Endodermal cell (in vitro differentiated cells): ENCODE data around the gene ZNF780B. TPM values are rescaled to one million over a fixed set of nuclear protein-coding genes. Genes with fewer than 3 reads are reported as not detected.

ENCODE experiments used
- DNase-seq: peaks from one replicate; pipeline ENCODE4 v3.0.0-alpha.2; 2017
- H3K27ac ChIP-seq: 2 replicates; pipeline ENCODE4 v1.5.1; 2013; ENCODE audit warnings: mild to moderate bottlenecking, low read depth, low read length, moderate library complexity
- H3K27me3 ChIP-seq: 2 replicates; pipeline ENCODE4 v1.6.1; 2013; ENCODE audit warnings: mild to moderate bottlenecking, low read length, moderate library complexity; ENCODE audit not compliant: insufficient read depth, control insufficient read depth, poor library complexity, severe bottlenecking
- H3K36me3 ChIP-seq: 2 replicates; pipeline ENCODE4 v1.7.0; 2013; ENCODE audit warnings: mild to moderate bottlenecking, low read length, moderate library complexity; ENCODE audit not compliant: control insufficient read depth, insufficient read depth
- H3K4me1 ChIP-seq: one replicate; pipeline ENCODE4 v1.7.0; 2013; ENCODE audit warnings: low read length; ENCODE audit not compliant: control insufficient read depth, insufficient read depth
- H3K4me3 ChIP-seq: 2 replicates; pipeline ENCODE4 v1.5.1; 2013; ENCODE audit warnings: mild to moderate bottlenecking, low read length, moderate library complexity
- H3K9ac ChIP-seq: 2 replicates; pipeline ENCODE4 v1.6.1; 2013; ENCODE audit warnings: mild to moderate bottlenecking, low read length, moderate library complexity; ENCODE audit not compliant: poor library complexity, severe bottlenecking; ENCODE audit errors: extremely low read depth
- H3K9me3 ChIP-seq: 2 replicates; pipeline ENCODE4 v1.6.1; 2013; ENCODE audit warnings: mild to moderate bottlenecking, low read length, moderate library complexity; ENCODE audit not compliant: control insufficient read depth
- H3K27ac Mint-ChIP-seq: 2 replicates; pipeline ENCODE4 v1.8.0; 2020; ENCODE audit warnings: mixed read lengths
- H3K27me3 Mint-ChIP-seq: 2 replicates; pipeline ENCODE4 v1.8.0; 2021; ENCODE audit warnings: mild to moderate bottlenecking, mixed read lengths; ENCODE audit not compliant: insufficient read depth
- H3K36me3 Mint-ChIP-seq: 2 replicates; pipeline ENCODE4 v1.8.0; 2020; ENCODE audit warnings: low read depth, mixed read lengths
- H3K4me1 Mint-ChIP-seq: 2 replicates; pipeline ENCODE4 v1.8.0; 2020; ENCODE audit warnings: mixed read lengths
- H3K4me3 Mint-ChIP-seq: 2 replicates; pipeline ENCODE4 v1.8.0; 2020; ENCODE audit warnings: mild to moderate bottlenecking, moderate library complexity, mixed read lengths
- H3K9me3 Mint-ChIP-seq: 2 replicates; pipeline ENCODE4 v1.8.0; 2020; ENCODE audit warnings: mild to moderate bottlenecking, mixed read lengths
- CTCF ChIP-seq: fragments of 200-600 bp; sonication (generic); conservative IDR thresholded peaks from 2 replicates; pipeline ENCODE4 v1.5.0; 2021; ENCODE audit warnings: antibody characterized with exemption, mild to moderate bottlenecking
- WGBS, 2 experiments: methylation state at CpG; one replicate each; pipeline versions ENCODE4 v1.1.5 to v1.1.7; 2013; ENCODE audit warnings: missing lambda C conversion rate in 2 of 2, mixed read lengths in 1 of 2; ENCODE audit not compliant: insufficient coverage in 1 of 2, insufficient read length in 1 of 2; 5-methylcytosine and 5-hydroxymethylcytosine counted together
- total RNA-seq, 2 donors: library from RNA; stranded (reverse); fragmentation: NEBNext Ultra II Directional in 1 of 2; extraction: Animal tissue kit (Norgen Biotek cat#: 25700) in 1 of 2; gene quantifications; 2 replicates in 1 of 2; 3 replicates in 1 of 2; pipeline ENCODE4 v1.2.1, GENCODE V29; 2021

The ZNF780B gene
- total RNA-seq, 2 donors from 2014 or later, result 24.7 to 30.5 TPM

DNA sequence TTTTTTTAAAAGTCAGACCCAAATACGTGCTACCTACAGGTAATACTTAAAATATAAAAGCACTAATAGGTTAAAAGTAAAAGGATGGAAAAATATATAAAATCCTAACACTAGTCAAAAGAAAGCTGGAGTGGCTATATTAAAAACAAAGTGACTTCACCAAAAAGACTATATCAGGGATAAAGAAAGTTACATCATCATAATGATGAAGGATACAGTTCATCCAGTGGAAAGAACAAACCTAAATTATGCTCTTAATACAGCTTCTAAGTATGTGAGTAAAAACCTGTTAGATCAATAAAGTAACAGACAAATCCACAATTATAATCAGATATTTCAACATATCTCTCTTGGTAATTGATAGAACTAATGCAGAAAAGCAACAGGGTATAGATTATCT lies 1.1 kb upstream of the ZNF780B start:
- Histone ChIP-seq H3K27me3 (no peaks in the 10 kb centered on the region), H3K27ac (no peak overlapping the region), H3K4me1 (no peaks in the 10 kb centered on the region), H3K4me3 (peak overlapping the region; percentile 99), H3K36me3 (no peaks in the 10 kb centered on the region), H3K9me3 (peaks cover 56% of the 10 kb centered on the region), H3K9ac (no peak overlapping the region)
- Mint-ChIP-seq H3K4me1 (peaks cover 12% of the 10 kb centered on the region), H3K27me3 (no peaks in the 10 kb centered on the region), H3K9me3 (peaks cover 29% of the 10 kb centered on the region), H3K4me3 (peak overlapping the region; percentile 100), H3K36me3 (peaks cover 27% of the 10 kb centered on the region), H3K27ac (no peak overlapping the region)
- WGBS, 2 experiments, result no CpG with 5 or more reads among the region's 1 CpG
- no peak for DNase-seq
- no peak for TF ChIP-seq CTCF

DNA sequence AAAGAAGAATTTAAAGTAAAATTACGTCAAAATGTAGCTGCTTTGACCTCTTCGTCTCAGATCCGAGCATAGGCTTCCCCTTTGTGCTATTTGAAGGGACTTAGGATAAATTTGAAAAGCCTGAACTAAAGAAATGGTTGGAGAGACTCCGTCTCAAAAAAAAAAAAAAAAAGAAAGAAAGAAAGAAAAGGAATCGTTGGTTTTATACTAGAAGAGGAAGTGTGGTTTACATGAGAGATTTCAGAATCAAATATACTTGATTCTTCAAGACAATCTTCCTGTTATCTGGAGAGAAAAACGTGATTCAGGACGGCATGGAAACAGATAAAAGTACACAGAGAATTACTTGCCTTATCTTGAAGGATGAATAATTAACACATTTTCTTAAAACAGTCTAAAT lies 474 bp upstream of the ZNF780B start:
- H3K27me3 ChIP-seq, result no peaks in the 10 kb centered on the region
- TF ChIP-seq CTCF, result no peak
- DNase-seq, result no peak
- Mint-ChIP-seq H3K36me3 (peaks cover 30% of the 10 kb centered on the region), H3K9me3 (peaks cover 29% of the 10 kb centered on the region), H3K4me1 (peaks cover 12% of the 10 kb centered on the region), H3K27me3 (no peaks in the 10 kb centered on the region), H3K27ac (peak overlapping the region; percentile 97), H3K4me3 (peak overlapping the region; percentile 100)
- H3K9ac ChIP-seq, result peak overlapping the region; percentile 75
- H3K9me3 ChIP-seq, result peaks cover 56% of the 10 kb centered on the region
- 18 to 23% methylated on average over 5 of the region's 7 CpGs for WGBS, 2 experiments
- peaks cover 1% of the 10 kb centered on the region for H3K36me3 ChIP-seq
- peak overlapping the region; percentile 21 for H3K27ac ChIP-seq
- H3K4me1 ChIP-seq, result no peaks in the 10 kb centered on the region
- H3K4me3 ChIP-seq, result peak overlapping the region; percentile 99

GRCh38 chr19:40055049-40055448 lies 982 bp downstream of the ZNF780B start:
- WGBS, 2 experiments, result 31 to 52% methylated on average over 3 to 10 of the region's 10 CpGs
- H3K9ac ChIP-seq, result peak overlapping the region; percentile 75
- peaks cover 59% of the 10 kb centered on the region for H3K9me3 ChIP-seq
- Mint-ChIP-seq H3K36me3 (peaks cover 40% of the 10 kb centered on the region), H3K9me3 (peaks cover 35% of the 10 kb centered on the region), H3K27ac (no peak overlapping the region), H3K4me1 (peaks cover 12% of the 10 kb centered on the region), H3K27me3 (no peaks in the 10 kb centered on the region), H3K4me3 (peak overlapping the region; percentile 100)
- H3K27me3 ChIP-seq, result no peaks in the 10 kb centered on the region
- H3K4me3 ChIP-seq, result peak overlapping the region; percentile 99
- H3K36me3 ChIP-seq, result peaks cover 7% of the 10 kb centered on the region
- DNase-seq, result no peak
- no peak for TF ChIP-seq CTCF
- no peak overlapping the region for H3K27ac ChIP-seq
- no peaks in the 10 kb centered on the region for H3K4me1 ChIP-seq
